ENCODE results near the gene SEZ6L2. TPM values are rescaled to one million over a fixed set of nuclear protein-coding genes. Genes with fewer than 3 reads are reported as not detected.

The SEZ6L2 gene
- total and polyA plus RNA-seq, 2 of the 8 experiments (the other 6 are each of a cell fraction or from before 2014, with no cell fraction given) = 43.5 to 47.7 TPM

DNA sequence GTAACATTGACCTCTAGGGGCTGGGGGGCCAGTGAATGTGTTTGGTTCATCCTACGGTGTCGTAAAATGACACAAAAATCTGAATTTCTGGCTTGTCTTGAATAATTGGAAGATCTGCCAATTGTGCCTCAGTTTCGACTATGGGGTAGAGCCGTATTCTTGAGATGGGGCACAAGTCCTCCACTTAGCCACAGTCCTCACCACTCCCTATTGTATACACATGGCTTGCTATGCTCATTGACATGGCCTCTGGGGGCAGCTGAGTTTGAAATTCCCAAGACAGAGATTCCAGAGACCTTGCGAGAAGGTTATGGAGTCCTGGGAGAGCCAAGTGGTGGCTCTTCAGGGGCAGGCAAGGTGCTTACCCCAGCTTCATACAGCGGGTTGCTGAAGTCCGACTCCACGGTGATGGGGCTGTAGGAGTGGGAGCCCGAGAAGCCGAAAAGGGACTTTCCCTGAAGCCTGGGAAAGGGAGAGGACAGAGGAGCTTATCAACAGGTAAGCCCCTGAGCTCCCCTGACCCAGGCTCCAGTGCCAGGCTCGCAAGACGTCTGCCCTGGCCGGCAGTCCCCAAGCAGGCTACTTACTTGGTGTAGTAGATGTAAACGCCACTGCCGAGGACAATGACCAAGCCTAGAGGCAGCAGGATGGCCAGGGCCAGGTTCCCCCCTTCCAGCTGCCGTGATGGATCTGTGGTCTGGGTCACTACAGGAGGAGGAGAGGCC is 27.4 kb downstream of the SEZ6L2 start:
- H2AK5ac ChIP-seq (ENCODE audit: low read depth, low read length) = no peak overlapping the region
- H4K20me1 ChIP-seq (replicated peaks in 1 of 2; ENCODE audit: control insufficient read depth in 1 of 2, insufficient read depth in 2 of 2, low read length in 2 of 2) = peaks cover 0 to 2% of the 10 kb centered on the region in 2 experiments
- FAIRE-seq = no peak
- no peak overlapping the region for H4K91ac ChIP-seq (replicated peaks; ENCODE audit: insufficient read length, low read length)
- H3K23me2 ChIP-seq (ENCODE audit: low read depth, low read length) = peaks cover 4% of the 10 kb centered on the region; the same call in 1 of the 2 replicates
- H3K9ac ChIP-seq (replicated peaks in 1 of 4; ENCODE audit: extremely low read depth in 1 of 4, low read depth in 3 of 4, low read length in 3 of 4) = no peak overlapping the region
- H3K18ac ChIP-seq (ENCODE audit: extremely low read depth, low read length) = no peak overlapping the region
- H3K4me2 ChIP-seq (ENCODE audit: insufficient read depth in 1 of 2, low read depth in 2 of 2, low read length in 2 of 2) = no peak overlapping the region
- no peak overlapping the region for H3K4ac ChIP-seq (replicated peaks; ENCODE audit: insufficient read length, low read depth, low read length)
- H2BK5ac ChIP-seq (ENCODE audit: low read depth, low read length) = no peak overlapping the region
- POLR2A ChIA-PET (ENCODE audit: partially characterized antibody) = interaction anchor here (1.0 to 1.9 kb wide), 2 partner anchors 9 to 82 kb away, joined by 4 to 6 read pairs; partner anchors contain the start of genes CDIPT and KIF22
- no peak overlapping the region for H2BK12ac ChIP-seq (ENCODE audit: low read depth, low read length)
- no peaks in the 10 kb centered on the region for H3K27me3 ChIP-seq (replicated peaks in 1 of 4; ENCODE audit: control insufficient read depth in 3 of 4, extremely low read depth in 1 of 4, insufficient read depth in 3 of 4, low read length in 3 of 4)
- no peak overlapping the region for H2BK15ac ChIP-seq (ENCODE audit: low read length)
- CTCF ChIA-PET (ENCODE audit: partially characterized antibody) = interaction anchor here (0.7 to 1.9 kb wide), 3 partner anchors 64 to 137 kb away, joined by 3 to 6 read pairs (median 5); no protein-coding TSS in a partner anchor
- H3K36me3 ChIP-seq (ENCODE audit: control insufficient read depth in 2 of 4, insufficient read depth in 4 of 4, low read length in 3 of 4) = peaks cover 0 to 3% (median 0%) of the 10 kb centered on the region in 4 experiments; a peak in 2 of 8 replicates
- 91% methylated on average over 16 of the region's 16 CpGs; no CpG with 5 or more reads in 1 of the 2 experiments for WGBS, 2 experiments (ENCODE audit: extremely low coverage in 1 of 2, insufficient coverage in 1 of 2, insufficient read length in 1 of 2, insufficient replicate concordance in 2 of 2, low coverage in 1 of 2, low lambda C conversion rate in 2 of 2, missing lambda C conversion rate in 1 of 2)
- no peak overlapping the region for H2AFZ ChIP-seq (ENCODE audit: low read length)
- no peak overlapping the region for H3K23ac ChIP-seq (ENCODE audit: insufficient read length)
- H3K4me3 ChIP-seq (ENCODE audit: extremely low read depth in 1 of 4, insufficient read depth in 2 of 4, low read depth in 3 of 4, low read length in 4 of 4) = no peak overlapping the region
- H4K5ac ChIP-seq (ENCODE audit: insufficient read length, low read depth, low read length) = no peak overlapping the region
- no peaks in the 10 kb centered on the region for H3K79me1 ChIP-seq (ENCODE audit: low read depth, low read length)
- H2BK20ac ChIP-seq (ENCODE audit: low read length) = no peak overlapping the region
- no peak overlapping the region for H4K8ac ChIP-seq (ENCODE audit: extremely low read depth, insufficient read depth, low read length)
- H3K27ac ChIP-seq (ENCODE audit: low read depth, low read length) = no peak overlapping the region
- no peak overlapping the region for H3K56ac ChIP-seq (replicated peaks; ENCODE audit: insufficient read length, low read depth, low read length)
- H2BK120ac ChIP-seq (replicated peaks; ENCODE audit: low read depth, low read length) = no peak overlapping the region
- H3K79me2 ChIP-seq (ENCODE audit: control insufficient read depth in 1 of 2, insufficient read depth in 2 of 2, low read length in 2 of 2) = no peaks in the 10 kb centered on the region; a peak in 1 of 4 replicates
- H3K14ac ChIP-seq (ENCODE audit: insufficient read length) = no peak overlapping the region
- no peaks in the 10 kb centered on the region for H3K9me3 ChIP-seq (ENCODE audit: insufficient read depth in 2 of 2, low read depth in 1 of 2, low read length in 1 of 2)
- H3K4me1 ChIP-seq (replicated peaks in 1 of 4; ENCODE audit: control insufficient read depth in 3 of 4, insufficient read depth in 4 of 4, low read length in 3 of 4) = peaks cover 0 to 6% (median 4%) of the 10 kb centered on the region in 4 experiments; a peak in 5 of 7 replicates
- no peak for DNase-seq (ENCODE audit: low read depth in 1 of 2, low spot score in 2 of 2)
- no peak for TF ChIP-seq ASH2L (IDR thresholded peaks at IDR 0.05; ENCODE audit: low read length)
- no peak for TF ChIP-seq SP1 (IDR thresholded peaks at IDR 0.05; ENCODE audit: low read depth, low read length)
- TF ChIP-seq MAFK (IDR thresholded peaks at IDR 0.05; ENCODE audit: low read depth, low read length) = no peak
- TF ChIP-seq HDAC2 (IDR thresholded peaks at IDR 0.05; ENCODE audit: borderline replicate concordance in 1 of 2, low read depth in 2 of 2, low read length in 2 of 2) = no peak
- TF ChIP-seq TAF1 (IDR thresholded peaks at IDR 0.05; ENCODE audit: low read depth, low read length) = no peak
- TF ChIP-seq RAD21 (IDR thresholded peaks at IDR 0.05 in 1 of 2, conservative IDR thresholded peaks at IDR 0.05 in 1 of 2; ENCODE audit: low read depth in 2 of 2, low read length in 2 of 2) = no peak
- no peak for TF ChIP-seq SIX5 (IDR thresholded peaks at IDR 0.05; ENCODE audit: low read depth, low read length)
